ENCODE results near the gene TWIST2.

Gene TWIST2

GRCh38 chr2:238847841-238848690 is at the start of gene TWIST2:
Gene TWIST2, plus strand, starts transcription at chr2:238848085. Its CDS starts 131 bp downstream, at chr2:238848216.
- peak; percentile 97 for DNase-seq (ENCODE audit: low spot score)

GRCh38 chr2:238801791-238802190 is 46.1 kb upstream of the TWIST2 start:
- DNase-seq (ENCODE audit: low spot score), result no peak

GRCh38 chr2:238802957-238803356 is 44.9 kb upstream of the TWIST2 start:
- DNase-seq (ENCODE audit: low spot score), result no peak

GRCh38 chr2:238803996-238804870 is 43.7 kb upstream of the TWIST2 start:
- no peak for DNase-seq (ENCODE audit: low spot score)

GRCh38 chr2:238808761-238809160 is 39.1 kb upstream of the TWIST2 start:
- no peak for DNase-seq (ENCODE audit: low spot score)

- DNase-seq (ENCODE audit: low spot score), result no peak
These were observed 37.6 kb upstream of the TWIST2 start for GRCh38 chr2:238810321-238810720.

- DNase-seq (ENCODE audit: low spot score), result no peak
These were observed 36.6 kb upstream of the TWIST2 start for GRCh38 chr2:238811293-238811692.

GRCh38 chr2:238811759-238812158 is 36.1 kb upstream of the TWIST2 start:
- DNase-seq (ENCODE audit: low spot score), result peak; percentile 25

- DNase-seq (ENCODE audit: low spot score), result no peak
These were observed 34.8 kb upstream of the TWIST2 start for GRCh38 chr2:238813109-238813508.

- no peak for DNase-seq (ENCODE audit: low spot score)
These were observed 33.1 kb upstream of the TWIST2 start for GRCh38 chr2:238814815-238815214.

- DNase-seq (ENCODE audit: low spot score), result no peak
These were observed 31.6 kb upstream of the TWIST2 start for GRCh38 chr2:238816291-238816690.

- DNase-seq (ENCODE audit: low spot score), result no peak
These were observed 30.5 kb upstream of the TWIST2 start for GRCh38 chr2:238817382-238817781.

- DNase-seq (ENCODE audit: low spot score), result no peak
These were observed 30.0 kb upstream of the TWIST2 start for GRCh38 chr2:238817891-238818290.

- no peak for DNase-seq (ENCODE audit: low spot score)
These were observed 29.3 kb upstream of the TWIST2 start for GRCh38 chr2:238818561-238818960.

GRCh38 chr2:238820197-238820596 is 27.7 kb upstream of the TWIST2 start:
- no peak for DNase-seq (ENCODE audit: low spot score)

- no peak for DNase-seq (ENCODE audit: low spot score)
These were observed 27.0 kb upstream of the TWIST2 start for GRCh38 chr2:238820916-238821315.

- no peak for DNase-seq (ENCODE audit: low spot score)
These were observed 26.5 kb upstream of the TWIST2 start for GRCh38 chr2:238821391-238821790.

GRCh38 chr2:238821944-238822670 is 25.8 kb upstream of the TWIST2 start:
- DNase-seq (ENCODE audit: low spot score), result no peak

GRCh38 chr2:238822955-238823354 is 24.9 kb upstream of the TWIST2 start:
- DNase-seq (ENCODE audit: low spot score), result no peak

GRCh38 chr2:238831177-238831576 is 16.7 kb upstream of the TWIST2 start:
- no peak for DNase-seq (ENCODE audit: low spot score)

GRCh38 chr2:238834982-238835381 is 12.9 kb upstream of the TWIST2 start:
- DNase-seq (ENCODE audit: low spot score), result no peak

- no peak for DNase-seq (ENCODE audit: low spot score)
These were observed 12.1 kb upstream of the TWIST2 start for GRCh38 chr2:238835726-238836301.

Measured in AG08396 (cell line).